ENCODE results near the gene P2RY12. TPM values are rescaled to one million over a fixed set of nuclear protein-coding genes. Genes with fewer than 3 reads are reported as not detected.

Gene P2RY12
- total RNA-seq, 2 experiments from 2014 or later: 0.19 TPM; not detected in 1

GRCh38 chr3:151402349-151402748 is 17.8 kb upstream of the P2RY12 start:
- H4K20me1 ChIP-seq (ENCODE audit: insufficient read depth, low read length): no peaks in the 10 kb centered on the region
- no peak overlapping the region for H3K4me3 ChIP-seq (ENCODE audit: low read depth, low read length, poor library complexity, severe bottlenecking)
- peaks cover 8% of the 10 kb centered on the region for H3K4me1 ChIP-seq (ENCODE audit: insufficient read depth, low read length, poor library complexity, severe bottlenecking)
- CTCF ChIA-PET (ENCODE audit: unreplicated experiment): no interaction called here
- H3K9me2 ChIP-seq (ENCODE audit: insufficient read depth, low read length): no peaks in the 10 kb centered on the region
- no peak overlapping the region for H3K4me2 ChIP-seq (ENCODE audit: low read length)
- DNase-seq (ENCODE audit: low spot score): no peak
- H2AFZ ChIP-seq (ENCODE audit: low read length): no peak overlapping the region
- no peak overlapping the region for H3K27ac ChIP-seq (ENCODE audit: low read depth, low read length, poor library complexity, severe bottlenecking)
- peaks cover 9% of the 10 kb centered on the region for H3K36me3 ChIP-seq (ENCODE audit: insufficient read depth, low read length)
- H3K79me2 ChIP-seq (ENCODE audit: insufficient read depth, low read depth, low read length): no peaks in the 10 kb centered on the region
- BruUV-seq (replicated peaks): no TSS peak
- POLR2A ChIA-PET: no interaction called here
- intact Hi-C loops (cut with micrococcal nuclease; ENCODE audit: unreplicated experiment): no loop called here
- H3K9me3 ChIP-seq (ENCODE audit: low read length): no peaks in the 10 kb centered on the region
- TF ChIP-seq EZH2phosphoT487 (IDR thresholded peaks at IDR 0.05; ENCODE audit: borderline replicate concordance, low read depth, low read length): no peak
- TF ChIP-seq CTCF (conservative IDR thresholded peaks at IDR 0.05; ENCODE audit: low read length): no peak

DNA sequence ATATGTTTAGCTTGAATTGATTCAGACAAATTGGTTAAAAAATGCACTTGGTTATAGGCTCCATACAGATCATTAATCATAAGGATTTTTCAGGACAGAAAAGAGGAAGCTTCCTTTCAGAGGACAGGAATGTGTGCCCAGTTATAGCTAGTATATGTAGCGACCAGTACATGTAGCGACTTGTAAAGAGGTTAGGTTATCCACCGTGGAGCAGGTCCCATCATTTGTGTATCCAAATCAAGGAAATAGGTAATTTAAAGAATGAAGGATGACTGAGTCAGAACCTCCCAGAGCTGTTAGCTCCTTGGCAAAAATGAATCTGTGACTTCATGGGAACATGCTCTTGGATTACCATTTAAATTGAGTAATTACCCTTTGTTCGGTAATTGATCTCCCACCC is 15.8 kb upstream of the P2RY12 start:
- Histone ChIP-seq H3K4me3 (ENCODE audit: low read depth, low read length, poor library complexity, severe bottlenecking) (no peak overlapping the region), H3K4me1 (ENCODE audit: insufficient read depth, low read length, poor library complexity, severe bottlenecking) (peaks cover 8% of the 10 kb centered on the region), H3K79me2 (ENCODE audit: insufficient read depth, low read depth, low read length) (no peaks in the 10 kb centered on the region), H3K36me3 (ENCODE audit: insufficient read depth, low read length) (peaks cover 9% of the 10 kb centered on the region), H3K9me3 (ENCODE audit: low read length) (no peaks in the 10 kb centered on the region), H3K27ac (ENCODE audit: low read depth, low read length, poor library complexity, severe bottlenecking) (no peak overlapping the region), H3K9me2 (ENCODE audit: insufficient read depth, low read length) (no peaks in the 10 kb centered on the region), H3K4me2 (ENCODE audit: low read length) (no peak overlapping the region), H4K20me1 (ENCODE audit: insufficient read depth, low read length) (no peaks in the 10 kb centered on the region), H2AFZ (ENCODE audit: low read length) (no peak overlapping the region)
- no peak for DNase-seq (ENCODE audit: low spot score)
- BruUV-seq (replicated peaks): no TSS peak
- intact Hi-C loops (cut with micrococcal nuclease; ENCODE audit: unreplicated experiment): no loop called here
- POLR2A ChIA-PET: interaction anchor here (1.0 to 6.1 kb wide), 4 partner anchors 10 to 326 kb away, joined by 3 to 33 read pairs (median 4); partner anchors contain the start of gene P2RY12
- CTCF ChIA-PET (ENCODE audit: unreplicated experiment): no interaction called here
- no peak for TF ChIP-seq EZH2phosphoT487 (IDR thresholded peaks at IDR 0.05; ENCODE audit: borderline replicate concordance, low read depth, low read length)
- TF ChIP-seq CTCF (conservative IDR thresholded peaks at IDR 0.05; ENCODE audit: low read length): no peak

- peak; percentile 24 for DNase-seq (ENCODE audit: low spot score)
- TF ChIP-seq CTCF (conservative IDR thresholded peaks at IDR 0.05; ENCODE audit: low read length) (no peak), EZH2phosphoT487 (IDR thresholded peaks at IDR 0.05; ENCODE audit: borderline replicate concordance, low read depth, low read length) (no peak)
- Histone ChIP-seq H3K4me2 (ENCODE audit: low read length) (peak overlapping the region; percentile 29; the same call in 1 of the 2 replicates), H3K9me2 (ENCODE audit: insufficient read depth, low read length) (no peaks in the 10 kb centered on the region), H4K20me1 (ENCODE audit: insufficient read depth, low read length) (no peaks in the 10 kb centered on the region), H3K27ac (ENCODE audit: low read depth, low read length, poor library complexity, severe bottlenecking) (no peak overlapping the region), H3K4me3 (ENCODE audit: low read depth, low read length, poor library complexity, severe bottlenecking) (no peak overlapping the region), H3K79me2 (ENCODE audit: insufficient read depth, low read depth, low read length) (no peaks in the 10 kb centered on the region), H3K9me3 (ENCODE audit: low read length) (no peaks in the 10 kb centered on the region), H3K36me3 (ENCODE audit: insufficient read depth, low read length) (peaks cover 17% of the 10 kb centered on the region), H3K4me1 (ENCODE audit: insufficient read depth, low read length, poor library complexity, severe bottlenecking) (peaks cover 8% of the 10 kb centered on the region), H2AFZ (ENCODE audit: low read length) (no peak overlapping the region)
- intact Hi-C loops (cut with micrococcal nuclease; ENCODE audit: unreplicated experiment): no loop called here
- POLR2A ChIA-PET: interaction anchor here (0.6 to 6.1 kb wide), 6 partner anchors 9 to 132 kb away, joined by 3 to 33 read pairs (median 4); partner anchors contain the start of gene P2RY12
- BruUV-seq (replicated peaks): no TSS peak
- CTCF ChIA-PET (ENCODE audit: unreplicated experiment): no interaction called here
These were observed 14.3 kb upstream of the P2RY12 start for GRCh38 chr3:151398895-151399294.

All from OCI-LY7 (cell line).